DMS79 (cell line): ENCODE measurements around the gene TACC2.
A peak's percentile ranks its signal among the peaks of the same experiment; 100 is the strongest.
"Not testable (repeated sequence)": the region's sequence is repeated elsewhere in the genome, so short reads cannot be mapped to it uniquely, and the experiment has no call there.

Experiments
- DNase-seq: peaks from one replicate; lab custom pipeline; 2025; lab: John Stamatoyannopoulos, UW

Gene TACC2

GRCh38 chr10:121984463-121984862 is 4.5 kb upstream of the TACC2 start:
- no peak for DNase-seq

GRCh38 chr10:121990015-121990677 is 1.2 kb downstream of the TACC2 start:
- DNase-seq, result no peak

GRCh38 chr10:121991727-121992126 is 2.8 kb downstream of the TACC2 start:
- DNase-seq, result not testable (repeated sequence)

- peak; percentile 8 for DNase-seq
These were observed 5.5 kb downstream of the TACC2 start for GRCh38 chr10:121994429-121994941.

- DNase-seq, result no peak
These were observed 9.5 kb downstream of the TACC2 start for GRCh38 chr10:121998462-121998861.

GRCh38 chr10:121999301-121999700 is 10.3 kb downstream of the TACC2 start:
- no peak for DNase-seq

GRCh38 chr10:122001698-122002097 is 12.7 kb downstream of the TACC2 start:
- no peak for DNase-seq

GRCh38 chr10:122007415-122007814 is 18.5 kb downstream of the TACC2 start:
- no peak for DNase-seq

- DNase-seq, result no peak
These were observed 21.6 kb downstream of the TACC2 start for GRCh38 chr10:122010405-122011050.

- DNase-seq, result no peak
These were observed 23.8 kb downstream of the TACC2 start for GRCh38 chr10:122012731-122013130.

GRCh38 chr10:122013311-122013780 is 24.4 kb downstream of the TACC2 start:
- DNase-seq, result no peak

GRCh38 chr10:122014652-122015248 is 25.8 kb downstream of the TACC2 start:
- no peak for DNase-seq

- not testable (repeated sequence) for DNase-seq
These were observed 29.0 kb downstream of the TACC2 start for GRCh38 chr10:122017926-122018325.

GRCh38 chr10:122018491-122018890 is 29.5 kb downstream of the TACC2 start:
- peak; percentile 18 for DNase-seq

- peak; percentile 54 for DNase-seq
These were observed 30.0 kb downstream of the TACC2 start for GRCh38 chr10:122018951-122019413.

- peak; percentile 26 for DNase-seq
These were observed 30.5 kb downstream of the TACC2 start for GRCh38 chr10:122019414-122019975.

GRCh38 chr10:122020226-122020625 is 31.3 kb downstream of the TACC2 start:
- no peak for DNase-seq

GRCh38 chr10:122021379-122021778 is 32.4 kb downstream of the TACC2 start:
- no peak for DNase-seq

- no peak for DNase-seq
These were observed 32.9 kb downstream of the TACC2 start for GRCh38 chr10:122021828-122022227.

- DNase-seq, result no peak
These were observed 33.3 kb downstream of the TACC2 start for GRCh38 chr10:122022276-122022675.

GRCh38 chr10:122023257-122023656 is 34.3 kb downstream of the TACC2 start:
- not testable (repeated sequence) for DNase-seq

- DNase-seq, result no peak
These were observed 40.7 kb downstream of the TACC2 start for GRCh38 chr10:122029499-122030199.
